CD4-positive, alpha-beta T cell (primary cell): ENCODE data around the gene PTPRD. TPM values are rescaled to one million over a fixed set of nuclear protein-coding genes. Genes with fewer than 3 reads are reported as not detected.

Source experiments
- ATAC-seq: fragments of 200-7000 bp; cut with Tn5 transposase; one replicate; pipeline ENCODE4 v1.10.0; 2022; ENCODE audit warnings: mild to moderate bottlenecking; ENCODE audit not compliant: poor library complexity
- CTCF ChIA-PET: fragments of 350-600 bp; sonication (Branson Sonifier 250); formaldehyde crosslinking; loops from one replicate; lab custom pipeline; 2021; ENCODE audit warnings: antibody characterized with exemption, inconsistent platforms; lab: Charles Lee
- POLR2A ChIA-PET: fragments of 350-600 bp; sonication (Branson Sonifier 250); formaldehyde crosslinking; loops from one replicate; lab custom pipeline; 2021; ENCODE audit warnings: antibody characterized with exemption, inconsistent platforms; lab: Charles Lee
- DNase-seq, 14 experiments: peaks; one replicate each; pipeline ENCODE4 v3.0.0-alpha.2; 2013 to 2020; ENCODE audit warnings: mixed read lengths in 2 of 14
- H3K27ac ChIP-seq, 2 donors: one replicate each; pipeline versions ENCODE4 v1.5.1 to v1.7.0; 2013; ENCODE audit warnings: low read length in 2 of 2, low read depth in 1 of 2, mild to moderate bottlenecking in 1 of 2
- H3K27me3 ChIP-seq, 2 experiments: 1 replicate in 1 of 2; 2 replicates in 1 of 2; pipeline versions ENCODE4 v1.6.1 to v1.7.0; 2013; ENCODE audit warnings: low read length in 2 of 2, control low read depth in 1 of 2, mild to moderate bottlenecking in 1 of 2, moderate library complexity in 1 of 2; ENCODE audit not compliant: insufficient read depth in 2 of 2, control insufficient read depth in 1 of 2
- H3K36me3 ChIP-seq: one replicate; pipeline ENCODE4 v1.6.1; 2013; ENCODE audit warnings: low read length, control low read depth; ENCODE audit not compliant: insufficient read depth
- H3K4me1 ChIP-seq: one replicate; pipeline ENCODE4 v1.6.1; 2013; ENCODE audit warnings: low read length, control low read depth; ENCODE audit not compliant: insufficient read depth
- H3K4me3 ChIP-seq: one replicate; pipeline ENCODE4 v1.5.1; 2013; ENCODE audit warnings: mild to moderate bottlenecking, low read length, moderate library complexity
- H3K9me3 ChIP-seq, 2 experiments: 1 replicate in 1 of 2; 2 replicates in 1 of 2; pipeline versions ENCODE4 v1.6.1 to v1.7.0; 2013; ENCODE audit warnings: low read length in 2 of 2, mild to moderate bottlenecking in 2 of 2, control low read depth in 1 of 2, moderate library complexity in 1 of 2; ENCODE audit not compliant: control insufficient read depth in 1 of 2, insufficient read depth in 1 of 2
- H3K27ac Mint-ChIP-seq: one replicate; pipeline ENCODE4 v1.8.0; 2020; ENCODE audit warnings: mixed read lengths
- H3K27me3 Mint-ChIP-seq: one replicate; pipeline ENCODE4 v1.8.0; 2021; ENCODE audit warnings: mixed read lengths
- H3K36me3 Mint-ChIP-seq: one replicate; pipeline ENCODE4 v1.8.0; 2021; ENCODE audit warnings: low read depth, mixed read lengths
- H3K4me1 Mint-ChIP-seq: one replicate; pipeline ENCODE4 v1.8.0; 2021; ENCODE audit warnings: low read depth, mixed read lengths
- H3K4me3 Mint-ChIP-seq: one replicate; pipeline ENCODE4 v1.8.0; 2020; ENCODE audit warnings: mild to moderate bottlenecking, mixed read lengths
- H3K9me3 Mint-ChIP-seq: one replicate; pipeline ENCODE4 v1.8.0; 2020; ENCODE audit warnings: mixed read lengths
- CTCF ChIP-seq: fragments of 200-600 bp; IDR thresholded peaks from one replicate; pipeline ENCODE4 v1.8.0; 2022; ENCODE audit warnings: antibody characterized with exemption, mild to moderate bottlenecking
- intact Hi-C, 2 experiments: fragments of 100-400 bp; cut with DNase I in 1 of 2; cut with micrococcal nuclease in 1 of 2; formaldehyde crosslinking; loops; one replicate each; pipeline versions ENCODE4 v1.15.1 to v1.9.0; 2023 to 2025; cut with DNase I, micrococcal nuclease
- total RNA-seq, 174 experiments: library from RNA in 2 of 174; stranded (reverse) in 2 of 174; gene quantifications; one replicate each; pipeline ENCODE4 v1.2.3 and lab custom pipeline; 2021 to 2026

PTPRD gene
- total RNA-seq, 2 experiments from 2014 or later: not detected

GRCh38 chr9:10237584-10237983 lies 375.2 kb downstream of the PTPRD start:
- Mint-ChIP-seq H3K27ac (no peak overlapping the region), H3K27me3 (no peaks in the 10 kb centered on the region), H3K4me3 (no peak overlapping the region), H3K9me3 (peaks cover 6% of the 10 kb centered on the region), H3K4me1 (no peaks in the 10 kb centered on the region), H3K36me3 (no peaks in the 10 kb centered on the region)
- Histone ChIP-seq H3K4me3 (no peak overlapping the region), H3K27me3 (no peaks in the 10 kb centered on the region), H3K36me3 (no peaks in the 10 kb centered on the region), H3K27ac (no peak overlapping the region), H3K9me3 (no peaks in the 10 kb centered on the region), H3K4me1 (no peaks in the 10 kb centered on the region)
- intact Hi-C loops: no loop called here
- CTCF ChIA-PET: no interaction called here
- no peak for TF ChIP-seq CTCF
- ATAC-seq: no peak
- POLR2A ChIA-PET: no interaction called here
- no peak for DNase-seq

DNA sequence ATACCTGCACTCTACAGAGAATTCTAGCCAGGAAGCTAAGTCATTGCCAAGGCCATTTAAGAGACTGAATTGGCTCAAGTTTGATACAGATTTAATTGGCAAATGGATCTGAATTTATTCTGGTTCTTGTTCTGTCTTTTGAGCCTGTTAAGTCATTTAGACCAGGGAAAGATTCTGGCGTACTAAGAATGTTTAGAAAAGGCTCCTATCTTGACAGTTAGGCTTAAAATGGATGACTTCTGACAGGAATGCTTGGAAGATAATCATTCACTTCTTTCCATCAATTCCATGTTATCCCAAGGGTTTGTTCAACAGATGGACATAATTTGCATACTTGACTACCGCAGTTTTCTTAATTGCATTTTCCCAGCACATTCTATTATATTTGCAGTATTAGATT lies 376.6 kb downstream of the PTPRD start:
- Mint-ChIP-seq H3K27me3 (no peaks in the 10 kb centered on the region), H3K9me3 (peaks cover 11% of the 10 kb centered on the region), H3K36me3 (no peaks in the 10 kb centered on the region), H3K27ac (no peak overlapping the region), H3K4me1 (no peaks in the 10 kb centered on the region), H3K4me3 (no peak overlapping the region)
- CTCF ChIA-PET: no interaction called here
- POLR2A ChIA-PET: no interaction called here
- no peak for TF ChIP-seq CTCF
- ATAC-seq (no peak), DNase-seq (no peak)
- no peaks in the 10 kb centered on the region for H3K9me3 ChIP-seq
- no peaks in the 10 kb centered on the region for H3K36me3 ChIP-seq
- intact Hi-C loops: no loop called here
- no peak overlapping the region for H3K27ac ChIP-seq
- H3K4me1 ChIP-seq: no peaks in the 10 kb centered on the region
- H3K27me3 ChIP-seq: no peaks in the 10 kb centered on the region
- no peak overlapping the region for H3K4me3 ChIP-seq

DNA sequence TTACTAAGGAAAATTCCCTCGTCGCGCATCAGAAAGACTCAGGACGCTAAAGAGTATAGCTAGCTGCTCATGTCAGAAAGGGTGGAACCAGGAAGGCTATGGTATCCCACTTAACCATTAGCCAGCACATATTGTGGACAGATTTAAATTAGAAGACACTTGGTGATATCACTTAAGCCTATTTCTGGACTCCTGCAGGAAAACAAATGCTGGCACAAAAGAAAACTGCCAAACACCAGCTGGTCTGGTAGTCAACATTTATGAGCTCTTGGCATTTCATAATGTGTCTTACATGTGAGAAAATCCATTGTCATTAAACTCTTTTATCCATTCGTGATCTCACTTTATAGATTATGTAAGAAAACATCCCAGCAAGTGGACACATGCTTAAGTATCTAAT lies 377.4 kb downstream of the PTPRD start:
- Mint-ChIP-seq H3K9me3 (peaks cover 11% of the 10 kb centered on the region), H3K27me3 (no peaks in the 10 kb centered on the region), H3K4me1 (no peaks in the 10 kb centered on the region), H3K4me3 (no peak overlapping the region), H3K27ac (no peak overlapping the region), H3K36me3 (no peaks in the 10 kb centered on the region)
- DNase-seq: no peak
- ChIA-PET POLR2A (no interaction called here), CTCF (no interaction called here)
- Histone ChIP-seq H3K36me3 (no peaks in the 10 kb centered on the region), H3K27ac (no peak overlapping the region), H3K27me3 (no peaks in the 10 kb centered on the region), H3K4me3 (no peak overlapping the region), H3K4me1 (no peaks in the 10 kb centered on the region), H3K9me3 (no peaks in the 10 kb centered on the region)
- no peak for ATAC-seq
- intact Hi-C loops: no loop called here
- no peak for TF ChIP-seq CTCF
